A549 (cell line): ENCODE results near the gene SLC7A10. TPM values are rescaled to one million over a fixed set of nuclear protein-coding genes. Genes with fewer than 3 reads are reported as not detected.
A peak's percentile ranks its signal among the peaks of the same experiment; 100 is the strongest.

ENCODE experiments used
- ATAC-seq, 2 experiments: fragments of 200-7000 bp in 1 of 2; fragments of >200 bp in 1 of 2; cut with Nextera tagmentation in 1 of 2; cut with Tn5 transposase in 1 of 2; 3 replicates each; pipeline versions ENCODE4 v1.8.0 to v1.9.1; 2018 to 2020; ENCODE audit warnings: mild to moderate bottlenecking in 1 of 2, moderate library complexity in 1 of 2
- CTCF ChIA-PET: fragments of 300-600 bp; sonication (Branson Sonifier 250); formaldehyde crosslinking; extraction: SDS; loops from one replicate; lab custom pipeline; 2021; ENCODE audit warnings: antibody characterized with exemption, inconsistent platforms; lab: Yijun Ruan, JAX
- POLR2A ChIA-PET: fragments of 350-600 bp; formaldehyde crosslinking; extraction: SDS; loops from one replicate; lab custom pipeline; 2021; ENCODE audit warnings: antibody characterized with exemption, inconsistent platforms; lab: Yijun Ruan, JAX
- DNase-seq, 2 experiments: peaks; one replicate each; pipeline versions ENCODE4 v3.0.0 to v3.0.0-alpha.2; 2011 to 2016; ENCODE audit warnings: low read depth in 1 of 2, low spot score in 1 of 2
- FAIRE-seq: peaks from 2 replicates; lab custom pipeline; 2011; peaks lifted over from hg19 to GRCh38; lab: Jason Lieb, UNC
- H3K27ac ChIP-seq, 2 experiments: fragments of >200 bp; sonication (Bioruptor Twin); formaldehyde crosslinking; 3 replicates each; pipeline ENCODE4 v1.5.1; 2016 to 2017
- H3K4me1 ChIP-seq: fragments of >200 bp; sonication (Bioruptor Twin); formaldehyde crosslinking; 3 replicates; pipeline ENCODE4 v1.6.1; 2016
- H3K4me2 ChIP-seq: fragments of >200 bp; sonication (Bioruptor Twin); formaldehyde crosslinking; 3 replicates; pipeline ENCODE4 v1.6.1; 2016
- H3K4me3 ChIP-seq: fragments of >200 bp; sonication (Bioruptor Twin); formaldehyde crosslinking; 3 replicates; pipeline ENCODE4 v1.5.1; 2016
- H3K9me3 ChIP-seq: fragments of >200 bp; sonication (Bioruptor Twin); formaldehyde crosslinking; 3 replicates; pipeline ENCODE4 v1.6.1; 2016
- CEBPB ChIP-seq, 2 experiments: fragments of >200 bp in 1 of 2; sonication (Bioruptor Twin) in 1 of 2; formaldehyde crosslinking in 1 of 2; IDR thresholded peaks; 2 replicates each; pipeline ENCODE4 v1.6.1; 2012 to 2016
- CHD2 ChIP-seq: fragments of 150-350 bp; IDR thresholded peaks from 2 replicates; pipeline ENCODE4 v1.6.1; 2014; ENCODE audit warnings: low read length; ENCODE audit not compliant: partially characterized antibody
- EHF ChIP-seq: fragments of 250-450 bp; sonication (Bioruptor Pico); IDR thresholded peaks from 2 replicates; pipeline ENCODE4 v1.5.0; 2020; ENCODE audit warnings: mild to moderate bottlenecking
- EHMT2 ChIP-seq: fragments of 200-600 bp; sonication (generic); IDR thresholded peaks from 2 replicates; pipeline ENCODE4 v1.6.1; 2016; ENCODE audit warnings: antibody characterized with exemption, low read depth, mild to moderate bottlenecking, moderate library complexity
- FOSB ChIP-seq: fragments of 250-450 bp; sonication (Bioruptor Pico); IDR thresholded peaks from 2 replicates; pipeline ENCODE4 v1.5.0; 2020; ENCODE audit warnings: mild to moderate bottlenecking, moderate library complexity
- FOSL2 ChIP-seq, 2 experiments: fragments of 450-650 bp in 1 of 2; fragments of >200 bp in 1 of 2; sonication (Bioruptor Twin) in 1 of 2; formaldehyde crosslinking; IDR thresholded peaks; 2 replicates each; pipeline versions ENCODE4 v1.5.0 to v1.6.1; 2016 to 2020; ENCODE audit warnings: mild to moderate bottlenecking in 1 of 2, moderate library complexity in 1 of 2
- FOXS1 ChIP-seq: fragments of 250-450 bp; sonication (Bioruptor Pico); IDR thresholded peaks from 2 replicates; pipeline ENCODE4 v1.5.0; 2020; ENCODE audit warnings: mild to moderate bottlenecking, moderate library complexity
- GATA3 ChIP-seq: IDR thresholded peaks from 2 replicates; pipeline ENCODE4 v1.6.1; 2012; ENCODE audit warnings: borderline replicate concordance
- HDAC2 ChIP-seq: fragments of 200-600 bp; sonication (generic); IDR thresholded peaks from 2 replicates; pipeline ENCODE4 v1.6.1; 2016
- HEYL ChIP-seq: fragments of 250-450 bp; sonication (Bioruptor Pico); IDR thresholded peaks from 2 replicates; pipeline ENCODE4 v1.8.0; 2021; ENCODE audit warnings: mild to moderate bottlenecking, moderate library complexity
- HOXA7 ChIP-seq: fragments of 250-450 bp; sonication (Bioruptor Pico); IDR thresholded peaks from 2 replicates; pipeline ENCODE4 v1.5.0; 2020; ENCODE audit warnings: mild to moderate bottlenecking, moderate library complexity
- JUN ChIP-seq, 2 experiments: fragments of >200 bp; sonication (Bioruptor Twin); formaldehyde crosslinking; IDR thresholded peaks; 2 replicates in 1 of 2; 3 replicates in 1 of 2; pipeline ENCODE4 v1.6.1; 2016 to 2017
- KDM5A ChIP-seq: fragments of 200-600 bp; sonication (generic); IDR thresholded peaks from 2 replicates; pipeline ENCODE4 v1.6.1; 2016; ENCODE audit warnings: antibody characterized with exemption, mild to moderate bottlenecking
- MAFK ChIP-seq: fragments of 450-650 bp; IDR thresholded peaks from 2 replicates; pipeline ENCODE4 v1.6.1; 2014; ENCODE audit not compliant: partially characterized antibody
- MYC ChIP-seq: IDR thresholded peaks from 2 replicates; pipeline ENCODE4 v1.6.1; 2012; ENCODE audit warnings: mild to moderate bottlenecking, inconsistent platforms, low read length, improper control_type of control experiment, borderline replicate concordance
- PHF8 ChIP-seq: fragments of 200-600 bp; sonication (generic); IDR thresholded peaks from 2 replicates; pipeline ENCODE4 v1.6.1; 2016; ENCODE audit warnings: low read depth, mild to moderate bottlenecking, antibody characterized with exemption, moderate library complexity, borderline replicate concordance
- POLR2A ChIP-seq: IDR thresholded peaks from 2 replicates; pipeline ENCODE4 v1.6.1; 2012; ENCODE audit warnings: mild to moderate bottlenecking, low read length
- RAD21 ChIP-seq, 2 experiments: fragments of >200 bp in 1 of 2; sonication (Bioruptor Twin) in 1 of 2; formaldehyde crosslinking in 1 of 2; IDR thresholded peaks in 1 of 2; conservative IDR thresholded peaks in 1 of 2; 2 replicates in 1 of 2; 3 replicates in 1 of 2; pipeline ENCODE4 v1.6.1; 2012 to 2018; ENCODE audit warnings: inconsistent platforms in 1 of 2
- TFCP2L1 ChIP-seq: fragments of 250-450 bp; sonication (Bioruptor Pico); IDR thresholded peaks from 2 replicates; pipeline ENCODE4 v1.5.0; 2021; ENCODE audit warnings: mild to moderate bottlenecking
- TP53 ChIP-seq: fragments of 250-450 bp; sonication (Bioruptor Pico); IDR thresholded peaks from 2 replicates; pipeline ENCODE4 v1.5.0; 2021; ENCODE audit warnings: mild to moderate bottlenecking, moderate library complexity
- WGBS: methylation state at CpG from one replicate; pipeline ENCODE4 v1.1.6; 2017; ENCODE audit errors: missing lambda C conversion rate; 5-methylcytosine and 5-hydroxymethylcytosine counted together
- polyA plus RNA-seq, 4 experiments: library from polyadenylated mRNA; depleted of rRNA in 3 of 4; stranded (reverse); fragments of >200 nt; fragmentation: RNase III in 1 of 4; extraction: RNeasy Plus Mini Kit Qiagen cat#74134 plus additional on column Dnase treatment in 1 of 4; gene quantifications; 2 replicates in 3 of 4; 3 replicates in 1 of 4; pipeline ENCODE4 v1.2.3, GENCODE V29; 2011 to 2017
- TF ChIP-seq, protein P1 (sequence below): IDR thresholded peaks from 2 replicates; pipeline ENCODE4 v1.6.1; 2012
- TF ChIP-seq, protein P2 (sequence below): fragments of 250-450 bp; sonication (Bioruptor Pico); IDR thresholded peaks from 2 replicates; pipeline ENCODE4 v1.5.0; 2020; ENCODE audit warnings: low read depth, mild to moderate bottlenecking, moderate library complexity
- TF ChIP-seq, protein P3 (sequence below): fragments of 200-600 bp; sonication (generic); IDR thresholded peaks from 2 replicates; pipeline ENCODE4 v1.6.1; 2016; ENCODE audit warnings: antibody characterized with exemption, mild to moderate bottlenecking, moderate library complexity

SLC7A10 gene
- polyA plus RNA-seq, 2 of the 4 experiments (the other 2 are of a cell fraction): 0.05 to 0.26 TPM

- ATAC-seq (0 out of 6 replicates have a peak, but pooled peaks of 1 of the 2 experiments have one; percentile 7), DNase-seq (no peak), FAIRE-seq (no peak)
- Histone ChIP-seq H3K27ac (no peak overlapping the region), H3K4me2 (no peak overlapping the region), H3K4me1 (no peaks in the 10 kb centered on the region), H3K4me3 (no peak overlapping the region), H3K9me3 (peaks cover 12% of the 10 kb centered on the region; the same call in 2 of the 3 replicates)
- TF ChIP-seq TP53 (CRISPR knock-in tag) (no peak), CEBPB (IDR thresholded peaks at IDR 0.05) (no peak), TFCP2L1 (CRISPR knock-in tag) (no peak), HOXA7 (CRISPR knock-in tag) (no peak), GATA3 (no peak)
- 77% methylated on average over 19 of the region's 24 CpGs for WGBS
- POLR2A ChIA-PET: no interaction called here
- CTCF ChIA-PET: interaction anchor here (0.8 to 11.5 kb wide), 12 partner anchors 9 to 511 kb away, joined by 3 to 105 read pairs (median 8); partner anchors contain the start of gene CEBPA
Measured at GRCh38 chr19:33260628-33261418, 35.2 kb upstream of the SLC7A10 start.

GRCh38 chr19:33259539-33259938 lies 33.9 kb upstream of the SLC7A10 start:
- no peak for TF ChIP-seq POLR2A
- TF ChIP-seq RAD21 (conservative IDR thresholded peaks at IDR 0.05 in 1 of 2, IDR thresholded peaks at IDR 0.05 in 1 of 2): no peak
- no peak for TF ChIP-seq FOXS1 (CRISPR knock-in tag)
- no peak for TF ChIP-seq TFCP2L1 (CRISPR knock-in tag)
- no peak for TF ChIP-seq MYC
- no peak for TF ChIP-seq MAFK
- TF ChIP-seq, protein P1, sequence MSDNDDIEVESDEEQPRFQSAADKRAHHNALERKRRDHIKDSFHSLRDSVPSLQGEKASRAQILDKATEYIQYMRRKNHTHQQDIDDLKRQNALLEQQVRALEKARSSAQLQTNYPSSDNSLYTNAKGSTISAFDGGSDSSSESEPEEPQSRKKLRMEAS: no peak
- no peak for TF ChIP-seq JUN (IDR thresholded peaks at IDR 0.05)
- TF ChIP-seq CHD2: no peak
- TF ChIP-seq HEYL (CRISPR knock-in tag): no peak
- TF ChIP-seq, protein P2, sequence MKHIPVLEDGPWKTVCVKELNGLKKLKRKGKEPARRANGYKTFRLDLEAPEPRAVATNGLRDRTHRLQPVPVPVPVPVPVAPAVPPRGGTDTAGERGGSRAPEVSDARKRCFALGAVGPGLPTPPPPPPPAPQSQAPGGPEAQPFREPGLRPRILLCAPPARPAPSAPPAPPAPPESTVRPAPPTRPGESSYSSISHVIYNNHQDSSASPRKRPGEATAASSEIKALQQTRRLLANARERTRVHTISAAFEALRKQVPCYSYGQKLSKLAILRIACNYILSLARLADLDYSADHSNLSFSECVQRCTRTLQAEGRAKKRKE (CRISPR knock-in tag): no peak
- CTCF ChIA-PET: interaction anchor here (0.6 to 11.5 kb wide), 13 partner anchors 10 to 788 kb away, joined by 3 to 105 read pairs (median 8); partner anchors contain the start of gene CEBPA
- H3K4me1 ChIP-seq: no peaks in the 10 kb centered on the region
- H3K4me2 ChIP-seq: no peak overlapping the region
- WGBS: 56% methylated on average over 6 of the region's 6 CpGs
- no peak overlapping the region for H3K4me3 ChIP-seq
- ATAC-seq: no peak
- no peak for DNase-seq
- no peak overlapping the region for H3K27ac ChIP-seq
- peaks cover 12% of the 10 kb centered on the region; the same call in 2 of the 3 replicates for H3K9me3 ChIP-seq
- no peak for FAIRE-seq
- POLR2A ChIA-PET: interaction anchor here (0.9 to 1.4 kb wide), 3 partner anchors 41 to 114 kb away, joined by 3 to 7 read pairs (median 6); partner anchors contain the start of genes CEBPA and CEBPG

DNA sequence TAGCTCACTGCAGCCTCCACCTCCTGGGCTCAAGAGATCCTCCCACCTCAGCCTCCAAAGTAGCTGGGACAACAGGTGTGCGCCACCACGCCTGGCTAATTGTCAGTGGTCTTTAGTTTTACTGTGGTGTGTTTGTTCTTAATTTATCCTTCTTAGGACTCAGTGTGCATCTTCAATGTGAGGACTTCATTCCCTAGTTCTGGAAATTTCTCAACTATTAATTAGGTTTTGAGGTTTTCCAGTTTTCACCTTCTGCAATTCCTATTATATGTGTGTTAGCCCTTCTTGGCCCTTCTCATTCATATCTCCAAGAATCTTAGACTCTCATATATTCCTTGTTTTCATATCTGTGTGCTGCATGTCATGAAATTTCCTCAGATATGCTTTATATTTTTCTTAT lies 32.2 kb upstream of the SLC7A10 start:
- no peak overlapping the region for H3K4me2 ChIP-seq
- FAIRE-seq (peak; percentile 56), ATAC-seq (no peak), DNase-seq (no peak)
- no peaks in the 10 kb centered on the region for H3K4me1 ChIP-seq
- no peak overlapping the region for H3K27ac ChIP-seq
- WGBS: 81% methylated on average over 2 of the region's 2 CpGs
- peaks cover 12% of the 10 kb centered on the region; the same call in 2 of the 3 replicates for H3K9me3 ChIP-seq
- TF ChIP-seq HDAC2: no peak
- no peak for TF ChIP-seq RAD21 (conservative IDR thresholded peaks at IDR 0.05 in 1 of 2, IDR thresholded peaks at IDR 0.05 in 1 of 2)
- TF ChIP-seq KDM5A: no peak
- TF ChIP-seq, protein P1: no peak
- no peak for TF ChIP-seq FOSB
- no peak for TF ChIP-seq MYC
- TF ChIP-seq GATA3: no peak
- TF ChIP-seq, protein P3, sequence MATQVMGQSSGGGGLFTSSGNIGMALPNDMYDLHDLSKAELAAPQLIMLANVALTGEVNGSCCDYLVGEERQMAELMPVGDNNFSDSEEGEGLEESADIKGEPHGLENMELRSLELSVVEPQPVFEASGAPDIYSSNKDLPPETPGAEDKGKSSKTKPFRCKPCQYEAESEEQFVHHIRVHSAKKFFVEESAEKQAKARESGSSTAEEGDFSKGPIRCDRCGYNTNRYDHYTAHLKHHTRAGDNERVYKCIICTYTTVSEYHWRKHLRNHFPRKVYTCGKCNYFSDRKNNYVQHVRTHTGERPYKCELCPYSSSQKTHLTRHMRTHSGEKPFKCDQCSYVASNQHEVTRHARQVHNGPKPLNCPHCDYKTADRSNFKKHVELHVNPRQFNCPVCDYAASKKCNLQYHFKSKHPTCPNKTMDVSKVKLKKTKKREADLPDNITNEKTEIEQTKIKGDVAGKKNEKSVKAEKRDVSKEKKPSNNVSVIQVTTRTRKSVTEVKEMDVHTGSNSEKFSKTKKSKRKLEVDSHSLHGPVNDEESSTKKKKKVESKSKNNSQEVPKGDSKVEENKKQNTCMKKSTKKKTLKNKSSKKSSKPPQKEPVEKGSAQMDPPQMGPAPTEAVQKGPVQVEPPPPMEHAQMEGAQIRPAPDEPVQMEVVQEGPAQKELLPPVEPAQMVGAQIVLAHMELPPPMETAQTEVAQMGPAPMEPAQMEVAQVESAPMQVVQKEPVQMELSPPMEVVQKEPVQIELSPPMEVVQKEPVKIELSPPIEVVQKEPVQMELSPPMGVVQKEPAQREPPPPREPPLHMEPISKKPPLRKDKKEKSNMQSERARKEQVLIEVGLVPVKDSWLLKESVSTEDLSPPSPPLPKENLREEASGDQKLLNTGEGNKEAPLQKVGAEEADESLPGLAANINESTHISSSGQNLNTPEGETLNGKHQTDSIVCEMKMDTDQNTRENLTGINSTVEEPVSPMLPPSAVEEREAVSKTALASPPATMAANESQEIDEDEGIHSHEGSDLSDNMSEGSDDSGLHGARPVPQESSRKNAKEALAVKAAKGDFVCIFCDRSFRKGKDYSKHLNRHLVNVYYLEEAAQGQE: no peak
- no peak for TF ChIP-seq EHMT2
- TF ChIP-seq FOSL2 (IDR thresholded peaks at IDR 0.05): no peak
- TF ChIP-seq FOSL2 (CRISPR knock-in tag; IDR thresholded peaks at IDR 0.05): no peak
- TF ChIP-seq EHF (CRISPR knock-in tag): no peak
- TF ChIP-seq MAFK: no peak
- TF ChIP-seq HOXA7 (CRISPR knock-in tag): no peak
- no peak for TF ChIP-seq PHF8
- TF ChIP-seq CEBPB (IDR thresholded peaks at IDR 0.05): no peak
- ChIA-PET CTCF (interaction anchor here (0.6 to 11.5 kb wide), 16 partner anchors 9 to 520 kb away, joined by 3 to 105 read pairs (median 7); partner anchors contain the start of gene CEBPA), POLR2A (no interaction called here)
- H3K4me3 ChIP-seq: no peak overlapping the region
